Neural cell (in vitro differentiated cells): Measurements from ENCODE around the gene ZNF644. TPM values are rescaled to one million over a fixed set of nuclear protein-coding genes. Genes with fewer than 3 reads are reported as not detected.

Experiments used
- H2AFZ ChIP-seq: fragments of 200-600, 300-800 bp; sonication (generic), shearing (Covaris generic); 2 replicates; pipeline ENCODE4 v1.6.0; 2014; ENCODE audit warnings: low read depth, mild to moderate bottlenecking, antibody characterized with exemption, low read length, moderate library complexity
- H3F3A ChIP-seq: fragments of 200-600 bp; shearing (Covaris generic); 2 replicates; pipeline ENCODE4 v1.6.1; 2016; ENCODE audit warnings: mild to moderate bottlenecking, moderate library complexity, mixed read lengths, antibody characterized with exemption, low read length; ENCODE audit not compliant: insufficient read depth, poor library complexity, severe bottlenecking
- H3K27ac ChIP-seq: fragments of 200-600, 300-800 bp; sonication (generic), shearing (Covaris generic); 2 replicates; pipeline ENCODE4 v1.5.1; 2014; ENCODE audit warnings: mild to moderate bottlenecking, low read length, moderate library complexity
- H3K27me3 ChIP-seq: fragments of 300-800, 200-600 bp; sonication (generic), shearing (Covaris generic); 2 replicates; pipeline ENCODE4 v1.6.0; 2014; ENCODE audit warnings: mild to moderate bottlenecking, low read depth, low read length, moderate library complexity; ENCODE audit not compliant: insufficient read depth
- H3K36me3 ChIP-seq: fragments of 300-800, 200-600 bp; sonication (generic), shearing (Covaris generic); 2 replicates; pipeline ENCODE4 v1.5.1; 2014; ENCODE audit warnings: mild to moderate bottlenecking, antibody characterized with exemption, low read length, moderate library complexity; ENCODE audit not compliant: insufficient read depth
- H3K4me2 ChIP-seq: fragments of 300-800, 200-600 bp; sonication (generic), shearing (Covaris generic); 2 replicates; pipeline ENCODE4 v1.6.0; 2014; ENCODE audit warnings: mild to moderate bottlenecking, low read length
- H3K4me3 ChIP-seq: fragments of 300-800, 200-600 bp; sonication (generic), shearing (Covaris generic); 2 replicates; pipeline ENCODE4 v1.5.1; 2014; ENCODE audit warnings: mild to moderate bottlenecking, low read length, moderate library complexity
- H3K79me2 ChIP-seq: fragments of 200-600 bp; shearing (Covaris generic); replicated peaks from 2 replicates; pipeline ENCODE4 v1.6.0; 2014; ENCODE audit warnings: mild to moderate bottlenecking, low read length, moderate library complexity; ENCODE audit not compliant: insufficient read depth
- H3K9ac ChIP-seq: fragments of 300-800, 200-600 bp; sonication (generic), shearing (Covaris generic); 2 replicates; pipeline ENCODE4 v1.6.1; 2016; ENCODE audit warnings: mild to moderate bottlenecking, low read length, mixed read lengths
- H3K9me2 ChIP-seq: fragments of 200-600 bp; shearing (Covaris generic); 2 replicates; pipeline ENCODE4 v1.6.1; 2016; ENCODE audit warnings: mild to moderate bottlenecking, low read length, mixed read lengths; ENCODE audit not compliant: insufficient read depth
- H3K9me3 ChIP-seq: fragments of 200-600, 300-800 bp; sonication (generic), shearing (Covaris generic); 2 replicates; pipeline ENCODE4 v1.6.1; 2016; ENCODE audit warnings: mild to moderate bottlenecking, mixed run types, low read length, moderate library complexity, mixed read lengths
- H4K20me1 ChIP-seq: fragments of 200-600 bp; shearing (Covaris generic); 2 replicates; pipeline ENCODE4 v1.6.1; 2016; ENCODE audit warnings: mild to moderate bottlenecking, mixed run types; ENCODE audit not compliant: insufficient read depth
- CTCF ChIP-seq: fragments of 450-650 bp; IDR thresholded peaks from 2 replicates; pipeline ENCODE4 v1.5.1; 2014; ENCODE audit warnings: antibody characterized with exemption, mild to moderate bottlenecking, moderate library complexity; ENCODE audit not compliant: poor library complexity, severe bottlenecking
- EP300 ChIP-seq: fragments of 450-650 bp; conservative IDR thresholded peaks from 2 replicates; pipeline ENCODE4 v1.6.1; 2014; ENCODE audit warnings: antibody characterized with exemption, mild to moderate bottlenecking, moderate library complexity; ENCODE audit not compliant: poor library complexity, severe bottlenecking
- EZH2 ChIP-seq: fragments of 200-600, 300-800 bp; shearing (Covaris generic), sonication (generic); IDR thresholded peaks from 2 replicates; pipeline ENCODE4 v1.6.1; 2014; ENCODE audit warnings: antibody characterized with exemption, low read length, borderline replicate concordance, mild to moderate bottlenecking; ENCODE audit not compliant: insufficient read depth, poor library complexity, severe bottlenecking
- MXI1 ChIP-seq: fragments of 450-650 bp; conservative IDR thresholded peaks from 2 replicates; pipeline ENCODE4 v1.6.1; 2014; ENCODE audit warnings: antibody characterized with exemption, mild to moderate bottlenecking; ENCODE audit not compliant: poor library complexity, severe bottlenecking
- POLR2AphosphoS5 ChIP-seq: IDR thresholded peaks from 2 replicates; pipeline ENCODE4 v1.6.1; 2012
- RAD21 ChIP-seq: fragments of 450-650 bp; conservative IDR thresholded peaks from 2 replicates; pipeline ENCODE4 v1.6.1; 2014; ENCODE audit warnings: antibody characterized with exemption, mild to moderate bottlenecking, moderate library complexity
- REST ChIP-seq: IDR thresholded peaks from 2 replicates; pipeline ENCODE4 v1.6.1; 2012; ENCODE audit warnings: borderline replicate concordance
- SMC3 ChIP-seq: fragments of 450-650 bp; conservative IDR thresholded peaks from 2 replicates; pipeline ENCODE4 v1.6.1; 2014; ENCODE audit warnings: antibody characterized with exemption, mild to moderate bottlenecking, moderate library complexity; ENCODE audit not compliant: poor library complexity
- TAF1 ChIP-seq: IDR thresholded peaks from 2 replicates; pipeline ENCODE4 v1.6.1; 2012; ENCODE audit warnings: low read depth
- polyA plus RNA-seq: library from polyadenylated mRNA; depleted of rRNA; stranded (reverse); fragments of >200 nt; gene quantifications from 2 replicates; pipeline ENCODE4 v1.2.3, GENCODE V29; 2014

Gene ZNF644
- polyA plus RNA-seq, 1 donor from 2014 or later, result 71.7 TPM

- no peaks in the 10 kb centered on the region for H3F3A ChIP-seq
- H3K27ac ChIP-seq, result no peak overlapping the region
- no peaks in the 10 kb centered on the region for H3K36me3 ChIP-seq
- H3K79me2 ChIP-seq, result peaks cover 55% of the 10 kb centered on the region
- no peak overlapping the region for H2AFZ ChIP-seq
- no peak overlapping the region for H3K9ac ChIP-seq
- TF ChIP-seq SMC3, result no peak
- TF ChIP-seq MXI1, result no peak
- TF ChIP-seq RAD21, result no peak
- TF ChIP-seq TAF1, result no peak
- TF ChIP-seq CTCF, result no peak
- no peak for TF ChIP-seq EP300
- H4K20me1 ChIP-seq, result no peaks in the 10 kb centered on the region
- H3K9me3 ChIP-seq, result peaks cover 3% of the 10 kb centered on the region
- H3K9me2 ChIP-seq, result no peaks in the 10 kb centered on the region
- no peak overlapping the region for H3K4me3 ChIP-seq
- no peaks in the 10 kb centered on the region for H3K27me3 ChIP-seq
- H3K4me2 ChIP-seq, result no peak overlapping the region
These were observed 70.8 kb downstream of the ZNF644 start for GRCh38 chr1:90951009-90951408.

GRCh38 chr1:90948301-90948700 lies 73.5 kb downstream of the ZNF644 start:
- H3K27ac ChIP-seq, result no peak overlapping the region
- H4K20me1 ChIP-seq, result no peaks in the 10 kb centered on the region
- H3K9me2 ChIP-seq, result no peaks in the 10 kb centered on the region
- TF ChIP-seq POLR2AphosphoS5 (no peak), REST (no peak), RAD21 (no peak), EP300 (no peak), CTCF (no peak), SMC3 (no peak), TAF1 (no peak), MXI1 (no peak), EZH2 (no peak)
- no peak overlapping the region for H2AFZ ChIP-seq
- H3F3A ChIP-seq, result peaks cover 3% of the 10 kb centered on the region
- H3K9me3 ChIP-seq, result no peaks in the 10 kb centered on the region
- H3K9ac ChIP-seq, result no peak overlapping the region
- H3K36me3 ChIP-seq, result no peaks in the 10 kb centered on the region
- no peak overlapping the region for H3K4me2 ChIP-seq
- H3K79me2 ChIP-seq, result peaks cover 67% of the 10 kb centered on the region
- no peak overlapping the region for H3K4me3 ChIP-seq
- H3K27me3 ChIP-seq, result no peaks in the 10 kb centered on the region
